ENCODE measurements around the gene NMT2.

The NMT2 gene

DNA sequence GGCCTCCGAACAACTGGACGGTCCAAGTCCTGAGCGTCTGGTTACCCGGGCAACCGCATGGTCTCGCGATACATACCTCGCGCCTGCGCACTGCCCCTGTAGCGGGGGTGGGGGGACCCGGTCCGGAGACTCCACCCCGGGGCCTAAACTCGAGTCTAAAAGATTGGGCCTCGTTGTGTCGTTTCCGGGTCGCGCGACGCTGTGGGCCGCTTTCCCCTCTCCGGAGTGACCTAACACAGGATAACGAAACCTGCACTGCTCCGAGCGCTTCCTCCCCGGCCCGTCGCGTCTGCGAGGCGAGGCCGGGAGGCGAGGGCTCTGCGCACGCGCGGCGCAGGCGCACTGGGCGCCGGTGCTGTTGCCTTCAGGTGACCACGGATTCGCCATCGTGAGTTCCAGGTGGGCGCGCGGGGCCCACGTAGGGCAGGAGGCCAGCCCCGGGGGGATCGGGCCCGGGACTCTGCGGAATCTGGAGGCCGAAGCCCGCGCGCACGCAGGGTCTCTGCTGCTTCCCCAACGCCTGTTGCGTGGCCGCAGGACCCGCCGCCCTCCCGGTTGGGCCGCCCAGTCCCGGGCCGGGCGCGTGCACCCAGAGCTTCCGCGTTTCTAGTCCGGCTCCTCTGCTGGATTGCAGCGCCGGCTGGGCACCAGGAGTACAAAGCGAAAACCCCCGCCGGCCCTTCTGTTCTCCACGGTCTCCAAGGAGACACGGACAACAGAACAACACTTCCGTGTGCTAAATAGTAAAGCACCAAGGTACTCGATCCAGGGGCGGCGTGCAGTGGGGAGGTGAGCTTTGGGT, 71.3 kb downstream of the NMT2 start, which contains the start of gene RPP38:
RPP38 (plus strand) TSS at position 345 of the 802 bp plus-strand sequence. CDS start 5,960 bp downstream, outside the sequence.
- in situ Hi-C loops (cut with MboI; ENCODE audit: low sequenced_read_pairs), result no loop called here

DNA sequence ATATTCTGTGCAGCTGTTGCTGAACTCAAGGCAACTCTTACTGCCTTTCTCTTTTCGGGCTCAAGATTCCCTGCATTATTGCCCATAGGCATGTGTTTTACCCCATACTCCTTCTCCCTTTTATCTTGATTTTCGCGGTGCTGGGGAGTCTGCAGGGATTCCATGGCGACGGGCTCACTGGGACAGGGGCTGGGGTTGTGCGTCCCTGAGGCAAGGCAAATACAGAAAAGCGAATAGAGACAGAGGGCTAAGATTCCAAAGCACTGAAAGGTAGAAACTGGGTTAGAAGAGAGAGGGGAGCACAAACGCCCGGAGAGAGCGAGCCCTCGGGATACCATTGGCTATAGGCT, 71.9 kb downstream of the NMT2 start:
- in situ Hi-C loops (cut with MboI; ENCODE audit: low sequenced_read_pairs), result no loop called here

- in situ Hi-C loops (cut with MboI; ENCODE audit: low sequenced_read_pairs), result no loop called here
Measured at GRCh38 chr10:15092855-15093408, 75.6 kb downstream of the NMT2 start.

DNA sequence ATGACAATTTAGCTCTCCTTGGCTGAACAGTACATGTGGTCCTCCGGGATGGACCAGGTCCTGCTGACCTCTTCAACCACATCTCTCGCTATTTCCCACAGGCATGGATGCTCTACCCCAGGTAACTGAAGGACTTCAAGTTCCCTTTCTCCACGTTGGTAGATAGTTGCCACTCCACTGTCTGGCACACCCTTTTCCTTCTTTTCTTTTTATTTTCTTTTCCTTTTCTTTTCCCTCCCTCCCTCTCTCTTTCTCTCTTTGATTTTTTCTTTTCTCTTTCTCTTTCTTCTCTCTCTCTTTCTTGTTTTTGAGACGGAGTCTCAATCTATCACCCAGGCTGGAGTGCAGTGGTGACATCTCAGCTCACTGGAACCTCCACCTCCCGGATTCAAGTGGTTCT, 77.1 kb downstream of the NMT2 start:
- in situ Hi-C loops (cut with MboI; ENCODE audit: low sequenced_read_pairs), result no loop called here

DNA sequence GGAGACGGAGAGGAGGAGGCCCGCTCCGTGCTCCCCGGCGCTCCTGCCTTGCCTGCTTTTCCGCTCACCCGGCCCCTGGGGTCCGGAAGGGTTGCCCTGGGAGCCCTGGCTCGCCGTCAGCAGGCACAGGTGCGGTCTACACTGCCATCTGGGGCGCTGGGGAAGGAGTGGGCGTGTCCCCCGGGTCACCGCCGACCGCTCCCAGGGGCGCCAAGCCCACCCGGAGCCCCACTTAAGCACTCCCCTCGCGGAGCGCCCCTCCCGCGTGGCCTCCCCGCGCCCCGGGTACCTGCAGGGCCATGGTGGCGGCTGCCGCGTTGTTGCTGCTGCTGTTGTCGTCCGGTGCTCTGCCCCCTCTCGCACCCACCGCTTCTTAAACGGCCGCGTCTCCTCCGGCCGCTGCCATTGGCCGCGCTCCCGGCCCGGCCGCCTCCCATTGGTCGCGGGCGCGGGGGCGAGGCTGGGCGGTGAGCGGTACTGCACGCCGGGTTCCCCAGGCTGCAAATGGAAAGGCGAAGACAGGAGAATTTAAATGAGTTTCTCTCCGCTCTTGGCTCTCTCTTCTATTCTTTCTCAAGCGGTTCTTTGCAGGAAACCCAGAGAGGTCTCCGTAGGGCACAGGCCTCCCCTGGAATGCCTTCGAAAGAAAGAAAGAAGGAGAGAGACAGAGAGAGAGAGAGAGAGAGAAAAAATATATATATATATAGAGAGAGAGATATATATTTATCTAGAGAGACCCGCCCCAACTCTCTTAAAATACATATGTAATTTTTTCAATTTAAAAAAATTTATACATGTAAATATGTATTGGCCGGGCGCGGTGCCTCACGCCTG, 79.8 kb downstream of the NMT2 start, which contains the start of gene ACBD7:
ACBD7 (minus strand) TSS at position 349 of the 834 bp plus-strand sequence; CDS start at position 301, 48 bp downstream.
- in situ Hi-C loops (cut with MboI; ENCODE audit: low sequenced_read_pairs), result no loop called here

DNA sequence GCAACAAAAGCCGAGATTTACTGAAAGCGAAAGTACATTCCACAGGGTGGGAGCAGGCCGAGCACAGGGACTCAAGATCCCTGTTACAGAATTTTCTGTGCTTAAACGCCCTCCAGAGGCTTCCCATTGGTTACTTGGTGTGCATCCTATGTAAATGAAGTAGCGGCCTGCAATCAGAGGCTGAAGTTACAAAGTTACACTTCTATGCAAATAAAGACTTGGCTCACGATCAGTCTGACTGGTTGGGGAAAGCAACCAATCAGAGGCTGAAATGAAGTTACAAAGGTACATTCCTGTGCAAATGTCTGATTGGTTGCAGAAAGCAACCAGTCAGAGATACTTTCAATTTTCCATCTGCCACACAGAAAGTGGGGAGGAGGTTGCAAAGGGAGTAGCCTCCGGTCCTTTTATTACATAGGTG, 84.0 kb downstream of the NMT2 start:
- in situ Hi-C loops (cut with MboI; ENCODE audit: low sequenced_read_pairs), result no loop called here

- in situ Hi-C loops (cut with MboI; ENCODE audit: low sequenced_read_pairs), result no loop called here
Measured at GRCh38 chr10:15083674-15084501, 84.6 kb downstream of the NMT2 start.

DNA sequence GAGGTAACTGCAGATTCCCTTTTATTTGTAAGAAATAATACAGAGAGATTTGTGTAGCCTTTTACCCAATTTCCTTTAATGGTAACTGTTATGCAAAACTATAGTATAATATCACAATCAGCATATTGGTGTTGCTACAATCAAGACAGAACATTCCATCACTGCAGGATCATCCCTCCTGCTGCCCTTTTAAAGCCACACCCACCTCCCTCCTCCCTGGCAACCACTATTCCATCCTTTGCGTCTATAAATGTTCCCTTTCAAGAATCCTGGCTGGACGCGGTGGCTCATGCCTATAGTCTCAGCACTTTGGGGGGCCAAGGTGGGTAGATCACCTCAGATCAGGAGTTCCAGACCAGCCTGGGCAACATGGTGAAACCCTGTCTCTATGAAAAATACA, 93.1 kb downstream of the NMT2 start:
- in situ Hi-C loops (cut with MboI; ENCODE audit: low sequenced_read_pairs), result no loop called here

GRCh38 chr10:15072358-15072757, 96.1 kb downstream of the NMT2 start:
- in situ Hi-C loops (cut with MboI; ENCODE audit: low sequenced_read_pairs), result no loop called here

GRCh38 chr10:15069230-15069629, 99.3 kb downstream of the NMT2 start:
- in situ Hi-C loops (cut with MboI; ENCODE audit: low sequenced_read_pairs), result no loop called here

DNA sequence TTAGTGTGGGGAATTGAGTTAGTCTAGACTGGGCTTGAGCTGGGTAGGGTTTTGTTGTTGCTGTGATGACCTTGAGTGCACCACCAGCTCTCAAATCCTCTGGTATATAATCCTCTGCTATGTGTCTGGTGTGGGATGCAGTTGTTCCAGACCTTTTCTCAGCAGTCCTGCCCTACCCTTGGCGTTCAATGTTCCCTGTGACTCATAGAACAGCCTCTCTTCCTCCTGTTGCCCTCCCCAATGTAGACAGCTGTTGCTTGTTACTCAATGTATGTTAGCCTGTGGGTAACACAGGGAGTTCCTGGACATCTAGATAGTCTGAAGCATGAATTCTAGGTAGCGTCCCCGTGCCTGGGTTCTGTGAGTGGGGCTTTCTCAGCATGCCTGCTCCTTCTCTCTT, 99.7 kb downstream of the NMT2 start:
- in situ Hi-C loops (cut with MboI; ENCODE audit: low sequenced_read_pairs), result no loop called here

GRCh38 chr10:15067154-15067553, 101.3 kb downstream of the NMT2 start:
- in situ Hi-C loops (cut with MboI; ENCODE audit: low sequenced_read_pairs), result no loop called here

DNA sequence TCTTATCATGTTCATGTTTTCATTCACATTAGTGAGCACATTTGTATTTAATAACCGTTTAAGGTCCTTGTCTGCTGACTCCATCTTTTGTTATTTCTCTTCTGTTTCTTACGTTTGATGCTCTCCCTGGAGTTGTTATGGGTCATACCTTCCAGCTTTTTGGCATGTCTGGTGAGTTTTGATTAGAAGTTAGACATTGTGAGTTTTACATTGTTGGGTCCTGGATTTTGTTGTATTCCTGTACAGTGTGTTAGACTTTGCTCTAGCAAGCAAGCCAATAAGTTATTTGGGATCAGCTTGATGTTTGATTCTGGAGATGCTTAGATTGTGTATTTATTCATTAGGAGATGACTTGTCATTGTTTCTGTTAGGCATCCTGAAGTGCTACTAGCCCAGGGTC, 107.9 kb downstream of the NMT2 start:
- in situ Hi-C loops (cut with MboI; ENCODE audit: low sequenced_read_pairs), result no loop called here

- in situ Hi-C loops (cut with MboI; ENCODE audit: low sequenced_read_pairs), result no loop called here
Measured at GRCh38 chr10:15059914-15060313, 108.6 kb downstream of the NMT2 start.

GRCh38 chr10:15058689-15059088, 109.8 kb downstream of the NMT2 start:
- in situ Hi-C loops (cut with MboI; ENCODE audit: low sequenced_read_pairs), result no loop called here

All from hTERT RPE-1 (cell line).